ENCODE measurements around the gene PLSCR5.

Gene PLSCR5

GRCh38 chr3:146543461-146544001 lies 61.6 kb downstream of the PLSCR5 start:
- DNase-seq = peak; percentile 16

GRCh38 chr3:146542978-146543377 lies 62.2 kb downstream of the PLSCR5 start:
- no peak for DNase-seq

- DNase-seq = no peak
Observed at GRCh38 chr3:146542179-146542578, 63.0 kb downstream of the PLSCR5 start.

- DNase-seq = no peak
Observed at GRCh38 chr3:146540978-146541377, 64.2 kb downstream of the PLSCR5 start.

- DNase-seq = no peak
Observed at GRCh38 chr3:146540236-146540635, 64.9 kb downstream of the PLSCR5 start.

- DNase-seq = no peak
Observed at GRCh38 chr3:146539315-146539714, 65.8 kb downstream of the PLSCR5 start.

- DNase-seq = no peak
Observed at GRCh38 chr3:146537603-146538002, 67.5 kb downstream of the PLSCR5 start.

- no peak for DNase-seq
Observed at GRCh38 chr3:146536681-146537080, 68.5 kb downstream of the PLSCR5 start.

All from NCI-H69 (cell line).